Cerebellar nuclear complex (tissue), 1 donor: ENCODE results near the gene ZCCHC8.

Experiments used
- DNase-seq, 2 experiments: peaks; one replicate each; lab custom pipeline; 2025; lab: John Stamatoyannopoulos, UW

Gene ZCCHC8

DNA sequence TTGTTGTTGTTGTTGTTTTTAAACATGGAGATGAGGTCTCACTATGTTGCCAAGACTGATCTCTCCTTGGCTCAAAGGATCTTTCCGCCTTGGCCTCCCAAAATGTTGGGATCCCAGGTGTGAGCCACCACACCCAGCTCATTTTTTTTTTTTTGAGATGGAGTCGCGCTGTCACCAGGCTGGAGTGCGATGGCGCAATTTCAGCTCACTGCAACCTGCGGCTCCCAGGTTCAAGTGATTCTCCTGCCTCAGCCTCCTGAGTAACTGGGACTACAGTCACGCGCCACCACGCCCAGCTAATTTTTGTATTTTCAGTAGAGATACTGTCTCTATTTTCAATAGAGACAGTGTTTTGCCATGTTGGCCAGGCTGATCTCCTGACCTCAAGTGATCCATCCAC, 73.3 kb downstream of the ZCCHC8 start:
- no peak for DNase-seq

GRCh38 chr12:122423258-122424165, 77.2 kb downstream of the ZCCHC8 start:
- DNase-seq, result no peak

DNA sequence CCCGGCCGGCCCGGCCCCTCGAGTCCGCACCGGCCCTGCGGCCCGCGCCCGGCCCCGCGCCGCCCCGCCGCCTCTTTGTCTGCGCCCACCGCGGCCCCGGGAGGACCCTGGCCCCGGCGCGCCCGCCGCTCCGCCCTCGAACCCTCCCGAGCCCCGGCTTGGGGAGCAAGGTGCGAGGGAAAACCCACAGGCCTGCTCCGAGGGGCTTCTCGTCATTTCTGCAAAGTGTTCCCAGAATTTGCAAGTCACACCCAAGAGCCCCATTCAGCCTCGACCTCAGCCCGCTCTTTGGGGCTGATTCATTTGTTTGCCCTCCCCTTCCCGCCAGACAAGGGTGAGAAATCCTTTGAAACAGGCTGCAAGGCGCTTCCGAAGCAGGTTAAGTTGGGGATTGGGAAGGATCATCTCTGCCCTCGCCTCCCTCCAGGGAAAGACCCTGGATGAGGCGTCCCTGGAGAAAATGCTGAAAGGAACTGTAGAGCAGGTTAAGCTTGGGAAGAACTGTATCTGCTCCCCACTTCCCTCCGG, 77.9 kb downstream of the ZCCHC8 start:
- no peak for DNase-seq

DNA sequence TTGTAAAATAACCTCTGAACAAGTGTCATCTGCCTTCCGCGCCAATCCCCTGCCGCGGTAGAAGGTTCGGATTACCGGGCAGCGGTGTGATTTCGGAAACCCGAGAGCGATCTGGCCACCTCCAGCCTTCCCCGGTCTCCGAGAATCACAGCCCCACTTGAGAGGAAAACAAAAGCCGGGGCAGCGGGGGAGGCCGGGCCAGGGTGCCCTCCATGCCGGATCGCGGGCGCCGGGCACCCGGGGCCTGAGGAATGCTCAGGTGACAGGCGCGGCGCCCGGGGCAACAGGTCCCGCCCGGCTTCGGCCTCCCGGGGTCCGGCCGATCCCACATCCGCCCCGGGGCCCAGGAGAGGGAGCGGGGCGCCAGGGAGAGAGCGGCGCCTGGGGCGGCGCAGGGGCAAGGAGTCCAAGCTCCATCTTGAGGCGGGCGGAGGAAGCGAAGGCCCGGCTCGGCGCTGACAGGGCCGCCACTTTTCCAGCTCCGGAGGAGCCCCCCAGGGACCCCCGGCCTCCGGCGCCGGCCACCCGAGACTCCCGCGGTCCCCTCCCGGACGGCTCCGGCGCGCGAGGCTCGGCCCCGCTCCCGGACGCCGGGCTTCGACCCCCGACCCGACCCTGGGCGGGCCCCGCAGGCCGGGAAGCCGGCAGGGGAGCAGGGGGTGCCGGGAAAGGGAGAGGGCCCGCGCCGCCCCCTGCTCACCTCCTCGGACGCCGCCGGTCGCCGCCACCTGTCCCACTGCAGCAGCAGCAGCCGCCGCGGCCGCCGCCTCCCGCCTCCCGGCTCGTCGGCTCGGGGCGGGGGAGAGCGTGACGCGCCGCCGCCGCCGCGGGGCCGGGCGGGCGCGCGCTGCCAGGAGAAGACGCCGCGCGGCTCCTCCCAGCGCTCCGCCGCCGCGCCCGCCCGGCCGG, 78.7 kb downstream of the ZCCHC8 start, which contains the start of gene CLIP1:
Gene CLIP1, minus strand, starts transcription at position 849 of the 909 bp plus-strand sequence. CDS start 42,217 bp downstream, outside the sequence.
- no peak for DNase-seq
